GM19468 (cell line): ENCODE data around the gene PGLYRP1.

ENCODE experiments used
- ATAC-seq: cut with Tn5 transposase; IDR thresholded peaks from one replicate; pipeline ENCODE4 v1.9.1; 2021; ENCODE audit warnings: mild to moderate bottlenecking, moderate library complexity, moderate number of reproducible peaks; ENCODE audit not compliant: unreplicated experiment; ENCODE audit errors: extremely low read depth

The PGLYRP1 gene, protein sequence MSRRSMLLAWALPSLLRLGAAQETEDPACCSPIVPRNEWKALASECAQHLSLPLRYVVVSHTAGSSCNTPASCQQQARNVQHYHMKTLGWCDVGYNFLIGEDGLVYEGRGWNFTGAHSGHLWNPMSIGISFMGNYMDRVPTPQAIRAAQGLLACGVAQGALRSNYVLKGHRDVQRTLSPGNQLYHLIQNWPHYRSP

DNA sequence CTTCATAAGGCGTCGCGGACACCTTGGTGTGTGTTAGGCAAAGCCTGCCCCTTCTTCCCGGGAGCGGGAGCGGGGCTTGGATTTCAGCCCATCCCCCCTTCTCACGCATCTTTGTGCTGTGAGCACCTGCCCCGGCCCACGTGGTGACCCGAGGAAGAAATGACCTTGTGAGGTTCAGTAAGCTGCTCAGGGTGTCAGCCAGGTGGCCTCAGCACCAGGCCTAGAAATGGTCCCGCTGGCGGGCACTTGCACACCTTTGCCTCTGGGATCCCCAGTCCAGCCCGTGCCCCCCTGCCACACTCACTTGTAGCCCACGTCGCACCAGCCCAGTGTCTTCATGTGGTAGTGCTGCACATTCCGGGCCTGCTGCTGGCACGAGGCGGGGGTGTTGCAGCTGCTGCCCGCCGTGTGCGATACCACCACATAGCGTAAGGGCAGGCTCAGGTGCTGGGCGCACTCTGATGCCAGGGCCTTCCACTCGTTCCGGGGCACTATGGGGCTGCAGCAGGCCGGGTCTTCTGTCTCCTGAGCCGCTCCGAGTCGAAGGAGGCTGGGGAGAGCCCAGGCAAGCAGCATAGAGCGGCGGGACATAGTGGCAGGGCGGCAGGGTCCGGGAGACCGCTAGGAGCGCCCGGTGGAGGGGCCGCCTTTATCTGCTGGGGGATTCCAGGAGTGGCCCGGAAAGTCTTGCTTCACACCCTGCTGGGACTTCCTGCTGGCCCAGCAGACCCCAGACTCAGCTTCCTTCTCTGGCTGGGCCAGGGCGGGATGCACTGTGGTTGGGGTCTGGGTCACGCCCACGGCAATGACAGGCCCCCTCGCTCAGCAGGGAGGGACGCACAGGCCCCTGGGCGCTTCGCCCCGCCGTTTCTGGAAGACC is at the start of gene PGLYRP1:
Gene PGLYRP1, minus strand, starts transcription at position 623 of the 880 bp plus-strand sequence. Its CDS starts 32 bp downstream, at position 591.
- no peak for ATAC-seq

DNA sequence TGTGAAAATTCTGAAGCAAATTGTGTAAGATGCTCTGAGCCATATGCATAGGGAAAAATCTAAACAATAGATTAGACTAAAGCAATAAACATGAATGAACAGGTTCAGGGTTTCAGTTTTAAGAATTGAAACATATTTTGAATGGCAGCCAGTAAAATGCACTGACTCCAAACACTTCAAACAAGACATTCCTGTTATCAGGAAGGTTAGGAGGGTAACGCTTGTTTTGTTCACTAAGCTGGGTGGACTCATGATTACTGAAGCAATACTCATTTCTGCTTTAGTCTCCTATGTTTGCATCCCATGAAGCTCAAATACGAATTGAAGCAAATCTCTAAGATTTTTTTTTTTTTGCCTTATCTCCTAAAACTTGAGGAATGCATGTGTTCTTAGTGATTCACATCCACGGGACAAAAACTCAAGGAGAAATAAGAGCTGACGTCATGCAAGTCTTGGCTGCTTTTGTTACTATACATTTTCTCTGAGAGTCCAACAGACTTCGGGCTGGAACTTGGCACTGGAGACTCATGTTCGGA is 47.0 kb upstream of the PGLYRP1 start:
- ATAC-seq = no peak

DNA sequence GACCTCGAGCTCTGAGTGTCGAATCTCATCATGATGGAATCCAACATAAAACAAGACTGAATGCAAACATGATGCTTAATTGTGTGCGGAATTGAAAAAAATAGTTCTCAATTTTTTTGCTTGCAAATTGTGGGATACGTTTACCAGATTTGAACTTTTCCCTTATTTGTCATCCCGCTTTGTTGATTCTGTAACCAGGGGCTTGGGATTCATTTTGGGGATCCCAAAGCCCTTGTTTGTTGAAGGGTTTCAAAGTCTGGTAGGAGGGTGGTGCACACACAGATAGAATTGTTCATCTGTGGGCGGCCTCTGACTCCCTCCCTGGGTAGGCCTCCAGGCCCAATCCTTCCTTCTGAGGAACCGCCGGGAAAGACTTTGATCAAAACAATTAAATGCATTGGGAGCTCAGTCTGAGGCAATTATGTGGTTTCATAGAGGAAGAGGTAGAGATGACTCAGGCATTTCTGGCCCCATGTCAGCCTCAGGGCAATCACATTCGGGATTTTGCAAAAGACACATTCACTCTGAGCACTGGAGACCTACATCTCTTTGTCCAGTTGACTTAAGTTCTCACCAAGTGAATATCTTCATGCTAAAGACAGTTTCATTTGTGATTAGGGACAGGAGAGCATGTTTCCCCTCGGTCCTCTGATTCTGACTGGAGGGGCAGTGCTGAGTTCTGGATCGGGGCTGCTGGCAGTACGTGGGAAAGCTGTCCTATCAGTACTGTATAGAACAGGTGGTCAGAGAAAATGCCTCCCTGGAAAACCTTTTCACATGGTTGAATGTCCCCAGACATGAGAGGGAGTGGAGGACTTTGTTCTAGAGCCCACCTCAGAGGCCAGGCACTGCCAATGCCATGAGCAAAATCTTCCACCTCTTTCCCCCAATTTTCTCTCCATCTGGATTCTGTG is 45.7 kb upstream of the PGLYRP1 start:
- no peak for ATAC-seq

DNA sequence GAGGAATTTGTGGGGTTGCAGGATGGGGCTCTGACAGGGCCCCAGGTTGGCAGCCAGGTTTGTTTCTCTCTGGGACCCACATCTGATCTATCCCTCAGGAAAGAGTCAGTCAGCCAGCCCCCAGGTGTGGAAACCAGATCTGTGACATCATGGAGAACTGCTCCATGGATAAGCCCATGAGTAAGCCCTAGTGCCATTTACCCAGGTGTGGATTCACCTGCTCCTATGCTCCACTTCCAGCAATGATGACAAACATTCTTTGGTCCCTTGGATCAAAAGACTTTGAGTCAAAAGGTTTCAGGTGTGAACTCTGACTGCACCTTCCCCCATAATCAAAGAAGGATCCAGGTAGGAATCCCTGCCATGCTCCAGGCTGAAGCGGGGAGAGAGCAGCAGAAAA is 44.8 kb upstream of the PGLYRP1 start:
- ATAC-seq = no peak

DNA sequence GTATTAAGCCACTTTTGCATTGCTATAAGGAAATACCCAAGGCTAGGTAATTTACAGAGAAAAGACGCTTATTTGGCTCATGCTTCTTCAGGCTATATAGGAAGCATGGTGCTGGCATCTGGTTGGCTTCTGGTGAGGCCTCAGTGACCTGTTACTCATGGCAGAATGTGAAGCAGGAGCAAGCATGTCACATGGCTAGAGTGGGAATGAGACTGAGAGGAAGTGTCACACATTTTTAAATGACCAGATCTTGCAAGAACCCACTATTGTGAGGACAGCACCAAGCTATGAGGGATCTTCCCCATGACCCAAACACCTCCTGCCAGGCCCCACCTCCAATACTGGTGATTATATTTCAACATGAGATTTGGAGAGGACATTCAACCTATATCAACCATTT is 43.6 kb upstream of the PGLYRP1 start:
- ATAC-seq = no peak

DNA sequence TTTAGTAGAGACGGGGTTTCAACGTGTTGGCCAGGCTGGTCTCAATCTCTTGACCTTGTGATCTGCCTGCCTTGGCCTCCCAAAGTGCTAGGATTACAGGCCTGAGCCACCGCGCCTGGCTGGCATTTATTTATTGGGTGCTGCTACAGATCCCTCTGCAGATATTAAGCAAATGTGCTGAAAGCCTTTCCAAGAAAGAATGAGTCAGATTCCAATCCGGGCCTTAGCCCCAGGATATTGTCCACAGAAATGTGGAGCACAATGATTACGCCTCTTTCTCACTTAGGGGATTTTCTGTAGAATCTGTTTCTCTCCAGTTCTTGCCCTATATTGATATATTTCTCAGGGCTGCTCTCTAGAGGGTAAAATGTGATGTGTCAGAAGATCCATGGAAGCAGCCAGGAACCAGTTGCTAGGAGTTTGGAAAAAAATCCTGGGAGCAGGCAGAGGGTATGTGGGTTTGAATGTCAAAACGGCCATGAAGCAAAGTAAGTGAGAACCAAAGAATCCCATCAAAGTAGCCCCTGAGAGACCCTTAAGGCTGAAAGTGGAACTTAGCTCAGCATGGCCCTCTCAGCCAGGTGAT is 42.7 kb upstream of the PGLYRP1 start:
- ATAC-seq = no peak

DNA sequence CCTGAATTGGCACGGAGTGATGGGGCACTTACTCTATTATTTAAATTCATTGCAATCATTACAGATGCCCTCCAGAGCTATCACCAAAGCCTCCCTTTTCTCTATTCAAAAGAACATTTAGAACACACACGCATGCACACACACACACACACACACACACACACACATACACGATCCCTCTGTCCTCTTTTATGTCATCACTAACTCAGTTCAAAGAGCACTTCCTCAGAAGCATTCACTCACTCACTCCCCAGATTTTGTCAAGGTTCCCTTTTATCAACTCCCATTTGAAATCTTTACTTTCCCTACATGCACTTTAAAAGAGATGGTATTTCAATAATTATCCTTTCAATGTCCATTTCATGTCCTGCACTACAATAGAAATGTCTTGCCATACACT is 40.3 kb upstream of the PGLYRP1 start:
- ATAC-seq = no peak

DNA sequence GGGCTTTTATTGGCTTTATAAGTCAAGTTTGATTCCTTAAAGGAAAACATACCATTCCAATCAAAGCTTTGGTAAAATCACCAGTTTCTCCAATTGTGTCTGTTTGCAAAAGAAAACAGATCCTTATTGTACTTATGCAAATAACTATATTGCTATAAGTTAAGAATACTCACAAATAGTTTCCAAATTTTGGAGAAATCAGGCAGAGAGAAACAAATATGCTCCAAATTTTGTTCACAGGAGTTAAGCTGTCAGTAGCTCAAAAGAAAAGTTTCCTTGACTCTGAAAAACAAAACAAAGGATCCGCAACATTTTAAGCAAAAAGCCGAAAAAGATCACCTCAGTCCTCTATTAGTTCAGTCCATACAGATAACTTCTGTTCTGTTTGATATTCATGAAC is 37.2 kb upstream of the PGLYRP1 start:
- ATAC-seq = no peak

DNA sequence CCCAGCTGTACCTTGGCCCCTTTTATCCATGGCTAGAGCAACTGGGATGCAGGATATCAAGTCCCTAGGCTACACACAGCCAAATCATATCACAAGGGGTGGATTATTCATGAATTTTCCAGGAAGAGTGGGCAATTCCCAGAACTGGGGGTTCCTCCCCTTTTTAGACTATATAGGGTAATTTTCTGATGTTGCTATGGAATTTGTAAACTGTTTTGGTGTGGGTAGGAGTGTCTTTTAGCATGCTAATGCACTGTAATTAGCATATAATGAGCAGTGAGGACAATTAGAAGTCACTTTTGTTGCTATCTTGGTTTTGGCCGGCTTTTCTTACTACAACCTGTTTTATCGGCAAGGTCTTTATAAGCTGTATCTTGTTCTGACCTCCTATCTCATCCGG is 35.9 kb upstream of the PGLYRP1 start:
- no peak for ATAC-seq

DNA sequence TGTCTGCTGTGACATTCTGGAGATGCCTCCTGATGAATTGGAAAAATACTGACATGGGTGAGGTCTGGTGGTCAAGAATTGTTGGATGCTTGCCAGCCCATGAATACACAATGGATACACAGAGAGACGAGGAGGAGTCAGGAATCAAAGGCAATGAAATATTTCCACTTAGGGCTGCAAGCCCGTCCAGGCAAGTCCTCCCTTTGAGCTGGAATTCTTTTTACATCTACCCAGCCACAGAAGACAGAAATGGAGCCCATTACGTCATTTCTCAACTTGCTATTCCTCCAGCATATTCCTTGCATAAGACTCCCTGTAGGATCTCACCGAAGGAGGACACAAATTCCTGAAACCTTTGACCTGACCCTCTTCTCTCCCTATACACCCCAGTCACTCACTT is 33.7 kb upstream of the PGLYRP1 start:
- no peak for ATAC-seq

DNA sequence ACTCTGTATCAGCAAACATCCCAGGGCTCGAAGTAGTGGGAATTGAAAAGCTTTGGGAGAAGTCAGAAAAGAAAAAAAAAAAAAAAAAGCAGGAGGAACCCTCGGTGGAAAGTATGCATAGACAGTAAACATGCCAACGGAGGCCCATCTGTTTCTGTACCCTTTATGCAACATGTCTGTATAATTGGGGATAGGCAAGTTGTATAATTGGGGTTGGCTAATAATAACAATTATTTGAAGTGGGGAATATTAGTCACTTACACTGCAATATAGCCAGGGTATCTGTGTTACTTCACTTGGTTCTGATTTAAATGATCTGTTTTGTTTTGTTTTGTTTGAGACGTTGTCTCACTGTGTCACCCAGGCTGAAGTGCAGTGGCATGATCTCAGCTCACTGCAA is 30.0 kb upstream of the PGLYRP1 start:
- no peak for ATAC-seq

DNA sequence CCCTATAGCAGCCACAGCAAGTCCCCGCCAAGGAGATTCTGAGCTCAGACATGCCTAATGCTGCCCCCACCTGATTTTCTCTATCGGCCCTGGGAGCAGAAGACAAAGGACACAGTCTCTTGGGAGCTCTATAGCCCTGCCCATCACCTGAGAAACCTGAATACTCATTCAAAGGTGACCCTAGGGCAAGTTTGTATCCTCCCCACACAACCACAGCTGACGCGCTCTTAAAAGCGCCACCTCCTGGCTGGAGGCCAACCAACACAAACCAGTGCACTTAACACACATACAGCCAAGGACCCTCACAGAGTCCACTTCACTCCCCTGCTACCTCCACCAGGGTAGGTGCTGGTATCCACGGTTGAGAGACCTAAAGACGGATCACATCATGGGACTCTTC is 26.7 kb upstream of the PGLYRP1 start:
- no peak for ATAC-seq

DNA sequence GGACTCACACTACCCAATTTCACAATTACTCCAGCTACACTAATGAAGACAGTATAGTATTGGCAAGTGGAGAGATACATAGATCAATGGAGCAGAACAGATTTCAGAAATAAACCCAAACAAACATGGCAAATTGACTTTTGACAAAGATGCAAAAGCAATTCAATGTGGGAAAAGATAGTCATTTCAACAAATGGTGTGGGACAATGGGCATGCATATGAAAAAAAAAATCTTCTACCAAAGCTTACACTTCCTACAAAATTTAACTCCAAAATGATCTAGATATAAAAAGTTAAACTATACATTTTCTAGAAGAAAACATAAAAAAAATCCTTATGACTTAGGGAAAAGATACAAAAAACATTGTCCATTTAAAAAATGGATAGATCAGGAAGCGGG is 20.7 kb upstream of the PGLYRP1 start:
- no peak for ATAC-seq

DNA sequence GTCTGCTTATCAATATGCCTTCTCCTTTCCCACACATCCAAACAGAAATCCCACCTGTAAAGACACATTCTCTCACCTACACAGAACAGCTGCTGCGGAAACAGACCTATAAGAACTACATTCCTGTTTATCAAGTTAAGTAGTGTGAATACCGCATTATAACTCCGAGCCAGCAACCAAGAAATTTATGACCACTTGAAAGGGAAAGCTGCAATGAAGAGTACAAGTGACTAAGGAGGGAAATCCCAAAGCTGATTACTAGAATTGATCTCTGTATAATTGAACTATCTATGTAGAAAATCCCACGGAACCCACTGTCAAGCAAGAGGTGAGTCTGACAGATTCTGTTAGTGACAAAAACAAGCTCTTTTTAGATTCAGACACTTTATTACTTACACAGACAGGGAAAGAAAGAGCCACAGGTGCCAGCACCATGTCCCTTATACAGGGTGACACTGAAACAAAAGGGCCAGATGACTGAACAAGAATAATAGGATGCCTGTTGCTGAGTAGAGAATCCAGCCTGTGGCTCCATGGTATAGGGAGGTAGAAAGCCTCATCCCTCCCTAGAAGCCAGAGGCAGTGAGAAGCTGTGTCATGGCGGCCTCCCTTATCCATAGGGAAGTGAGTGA is 19.5 kb upstream of the PGLYRP1 start:
- no peak for ATAC-seq

DNA sequence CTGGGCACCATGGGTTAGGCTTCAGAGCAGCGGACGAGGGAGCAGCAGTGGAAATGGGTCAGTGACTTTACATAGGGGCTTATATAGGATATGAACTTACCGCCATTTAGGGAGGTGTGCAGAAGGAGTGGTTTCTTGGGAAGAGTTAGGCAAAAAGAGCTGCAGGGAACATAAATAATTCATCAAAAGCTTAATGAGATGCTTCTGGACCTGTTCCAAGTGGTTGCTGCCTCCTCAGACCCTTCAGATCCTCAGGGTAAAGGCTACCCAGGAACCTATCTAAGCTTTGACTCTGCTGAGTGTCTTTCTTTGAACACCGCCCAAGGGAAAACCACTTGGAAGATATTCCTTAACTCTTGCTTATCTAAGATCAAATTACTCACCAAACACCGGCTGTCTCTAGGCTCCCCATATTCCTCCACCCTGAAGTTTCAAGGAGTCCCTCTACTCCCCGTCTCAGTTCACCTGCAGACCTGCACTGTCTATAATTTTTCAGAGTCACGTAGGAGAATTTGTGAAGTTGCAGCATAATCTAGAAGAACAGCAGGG is 18.2 kb upstream of the PGLYRP1 start, which contains the start of gene IGFL4:
Gene IGFL4, minus strand, starts transcription at position 51 of the 549 bp plus-strand sequence. Its CDS starts 40 bp downstream, at position 11.
- ATAC-seq = no peak

DNA sequence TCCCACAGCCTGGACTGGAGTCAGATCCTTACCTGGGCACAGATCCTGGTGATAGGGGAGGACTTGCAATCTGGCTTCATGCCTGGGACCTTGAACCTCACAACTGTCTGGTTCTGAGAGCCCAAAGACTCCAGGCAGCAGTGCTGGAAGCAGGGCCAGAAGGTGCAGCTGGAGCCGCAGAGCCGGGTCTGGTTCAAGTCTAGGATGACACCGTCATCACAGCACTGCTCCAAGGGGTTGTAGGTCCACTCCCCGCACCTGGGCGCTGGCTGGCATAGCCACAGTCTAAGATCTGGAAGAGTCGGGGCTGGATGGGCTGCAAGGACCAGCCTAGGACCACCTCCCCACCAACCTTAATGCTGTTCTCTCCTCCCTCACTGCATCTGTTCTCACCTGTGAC is 17.3 kb upstream of the PGLYRP1 start:
- ATAC-seq = no peak

DNA sequence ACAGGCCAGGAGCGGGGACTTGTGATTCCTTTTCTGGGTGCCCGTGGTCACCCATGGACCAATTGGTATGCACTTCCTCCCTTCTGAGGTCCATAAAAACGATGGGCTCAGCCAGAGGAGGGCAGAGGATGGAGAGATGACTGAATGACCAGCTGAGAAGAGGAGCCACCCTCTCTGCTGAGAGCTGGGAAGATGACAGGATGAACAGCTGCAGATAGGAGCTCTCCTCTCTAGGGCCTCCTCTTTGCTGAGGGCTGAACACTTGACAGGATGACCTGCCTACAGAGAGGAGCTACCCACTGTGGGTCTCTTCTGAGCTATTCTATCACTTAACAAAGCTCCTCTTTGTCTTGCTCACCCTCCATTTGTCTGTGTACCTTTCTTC is 13.9 kb upstream of the PGLYRP1 start:
- no peak for ATAC-seq

DNA sequence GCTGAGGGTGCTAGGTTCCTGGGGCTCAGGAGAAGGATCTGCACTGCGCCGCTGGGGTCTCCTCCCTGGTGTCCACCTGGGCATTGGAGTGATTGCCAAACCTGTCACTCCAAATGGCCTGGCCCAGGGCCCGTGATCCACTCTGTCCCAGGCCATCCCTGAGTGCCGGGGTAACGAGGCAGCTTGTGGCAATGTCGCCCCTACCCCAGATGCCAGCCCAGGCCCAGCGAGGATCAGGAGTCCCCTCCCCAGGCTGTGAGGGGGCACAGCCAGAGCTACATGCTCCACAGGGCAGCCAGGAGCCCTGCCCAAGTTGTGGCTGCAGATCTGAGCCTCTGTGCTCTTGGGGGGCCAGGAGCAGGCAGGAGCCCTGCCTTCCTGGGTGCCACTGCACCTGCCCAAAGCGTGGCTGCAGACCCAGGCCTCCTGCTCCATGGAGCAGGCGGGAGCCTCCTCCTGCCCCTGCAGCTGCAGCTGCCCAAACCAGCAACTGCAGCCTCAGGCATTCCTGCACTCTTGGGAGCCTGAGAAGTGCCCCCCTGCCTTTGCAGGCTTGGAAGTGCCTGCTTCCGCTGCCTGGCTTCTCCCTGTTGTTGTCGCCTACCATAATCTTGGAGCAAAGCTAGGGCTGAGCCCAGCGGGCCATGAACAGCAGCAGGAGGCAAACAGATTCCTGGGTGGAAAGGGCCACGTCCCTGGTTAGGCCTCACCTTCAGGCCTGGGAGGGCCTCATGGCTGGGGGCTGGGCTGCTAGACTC is 13.3 kb upstream of the PGLYRP1 start:
- ATAC-seq = no peak

DNA sequence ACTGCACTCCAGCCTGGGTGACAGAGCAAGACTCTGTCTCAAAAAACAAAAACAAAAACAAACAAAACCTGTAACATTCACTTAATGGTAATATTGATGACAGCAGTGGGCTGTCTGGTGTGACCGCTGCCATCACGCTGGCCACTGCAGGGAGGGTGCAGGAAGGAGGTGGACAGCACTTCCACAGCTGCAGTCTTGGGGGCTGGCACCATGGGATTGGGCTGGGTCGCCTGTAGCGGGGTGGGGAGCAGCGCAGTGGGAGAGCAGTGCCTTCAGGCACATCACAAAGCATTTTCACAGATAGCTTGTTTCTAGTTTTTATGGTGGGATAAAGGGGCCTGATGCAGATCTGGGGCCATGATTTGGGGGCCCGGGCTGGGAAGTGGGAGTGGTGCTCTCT is 12.7 kb upstream of the PGLYRP1 start:
- no peak for ATAC-seq
